SK-N-SH (cell line): ENCODE data around the gene PHYKPL.

Source experiments
- CTCF ChIP-seq: fragments of 200-600 bp; sonication (generic); IDR thresholded peaks from 2 replicates; pipeline ENCODE4 v1.6.1; 2017; ENCODE audit warnings: antibody characterized with exemption, mild to moderate bottlenecking, moderate library complexity
- TF ChIP-seq, protein P1 (sequence below): IDR thresholded peaks from 2 replicates; pipeline ENCODE4 v1.4.0; 2012; ENCODE audit warnings: low read depth, borderline replicate concordance

- TF ChIP-seq CTCF: no peak
- TF ChIP-seq, protein P1, sequence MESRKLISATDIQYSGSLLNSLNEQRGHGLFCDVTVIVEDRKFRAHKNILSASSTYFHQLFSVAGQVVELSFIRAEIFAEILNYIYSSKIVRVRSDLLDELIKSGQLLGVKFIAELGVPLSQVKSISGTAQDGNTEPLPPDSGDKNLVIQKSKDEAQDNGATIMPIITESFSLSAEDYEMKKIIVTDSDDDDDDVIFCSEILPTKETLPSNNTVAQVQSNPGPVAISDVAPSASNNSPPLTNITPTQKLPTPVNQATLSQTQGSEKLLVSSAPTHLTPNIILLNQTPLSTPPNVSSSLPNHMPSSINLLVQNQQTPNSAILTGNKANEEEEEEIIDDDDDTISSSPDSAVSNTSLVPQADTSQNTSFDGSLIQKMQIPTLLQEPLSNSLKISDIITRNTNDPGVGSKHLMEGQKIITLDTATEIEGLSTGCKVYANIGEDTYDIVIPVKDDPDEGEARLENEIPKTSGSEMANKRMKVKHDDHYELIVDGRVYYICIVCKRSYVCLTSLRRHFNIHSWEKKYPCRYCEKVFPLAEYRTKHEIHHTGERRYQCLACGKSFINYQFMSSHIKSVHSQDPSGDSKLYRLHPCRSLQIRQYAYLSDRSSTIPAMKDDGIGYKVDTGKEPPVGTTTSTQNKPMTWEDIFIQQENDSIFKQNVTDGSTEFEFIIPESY: no peak
Observed at GRCh38 chr5:178249191-178249989, 16.8 kb upstream of the PHYKPL start.
